ENCODE measurements around the gene MYO1E.

The MYO1E gene

DNA sequence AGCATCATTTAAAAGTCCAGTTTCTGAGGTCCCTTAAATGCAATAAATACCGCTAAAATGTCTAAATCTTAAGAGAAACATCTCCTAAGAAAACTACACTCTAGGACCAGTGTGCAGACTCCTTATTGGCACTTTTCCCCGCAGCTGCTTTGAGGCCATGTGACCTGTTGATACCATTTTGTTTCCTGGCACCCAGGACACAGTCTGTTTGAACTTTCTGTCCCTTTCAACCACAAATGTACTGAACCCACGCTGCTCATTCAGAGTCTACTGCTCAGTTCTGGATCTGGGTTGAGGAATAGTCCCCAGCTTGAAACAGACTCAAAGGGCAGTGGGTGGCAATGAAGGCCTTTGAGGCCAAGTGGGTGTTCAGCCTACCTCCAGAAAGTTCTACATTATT, 148.9 kb downstream of the MYO1E start:
- DNase-seq: no peak

DNA sequence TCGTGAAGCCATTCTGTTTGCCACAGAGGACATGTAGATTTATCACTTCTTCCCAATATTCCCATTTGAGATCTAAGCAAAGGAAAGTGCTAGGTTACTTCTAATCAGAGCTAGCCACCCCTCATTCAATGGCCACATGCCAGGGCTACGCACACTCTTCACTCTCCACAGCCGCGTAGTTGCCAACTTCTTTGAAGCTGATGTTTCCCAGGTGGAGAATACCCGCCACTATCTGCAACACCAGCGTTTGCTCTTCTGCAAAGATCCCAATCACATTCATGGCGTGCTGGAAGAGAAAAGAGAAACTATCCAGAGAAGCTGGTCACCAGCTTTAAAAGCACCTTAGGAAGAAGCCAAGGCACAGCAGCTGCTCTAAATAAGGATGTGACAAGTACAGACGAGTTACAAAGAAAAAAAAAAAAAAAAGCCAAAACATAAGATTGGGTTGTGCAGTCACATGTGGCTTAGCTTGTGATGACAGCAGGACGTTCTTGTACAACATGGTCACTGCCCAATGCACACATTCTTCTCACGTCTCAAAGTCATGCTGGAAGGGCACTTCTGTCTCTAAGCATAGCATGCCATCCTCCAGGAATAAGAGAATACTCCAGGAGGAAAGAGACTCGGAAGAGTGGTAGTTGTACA, 149.6 kb downstream of the MYO1E start:
- peak; percentile 40 for DNase-seq

DNA sequence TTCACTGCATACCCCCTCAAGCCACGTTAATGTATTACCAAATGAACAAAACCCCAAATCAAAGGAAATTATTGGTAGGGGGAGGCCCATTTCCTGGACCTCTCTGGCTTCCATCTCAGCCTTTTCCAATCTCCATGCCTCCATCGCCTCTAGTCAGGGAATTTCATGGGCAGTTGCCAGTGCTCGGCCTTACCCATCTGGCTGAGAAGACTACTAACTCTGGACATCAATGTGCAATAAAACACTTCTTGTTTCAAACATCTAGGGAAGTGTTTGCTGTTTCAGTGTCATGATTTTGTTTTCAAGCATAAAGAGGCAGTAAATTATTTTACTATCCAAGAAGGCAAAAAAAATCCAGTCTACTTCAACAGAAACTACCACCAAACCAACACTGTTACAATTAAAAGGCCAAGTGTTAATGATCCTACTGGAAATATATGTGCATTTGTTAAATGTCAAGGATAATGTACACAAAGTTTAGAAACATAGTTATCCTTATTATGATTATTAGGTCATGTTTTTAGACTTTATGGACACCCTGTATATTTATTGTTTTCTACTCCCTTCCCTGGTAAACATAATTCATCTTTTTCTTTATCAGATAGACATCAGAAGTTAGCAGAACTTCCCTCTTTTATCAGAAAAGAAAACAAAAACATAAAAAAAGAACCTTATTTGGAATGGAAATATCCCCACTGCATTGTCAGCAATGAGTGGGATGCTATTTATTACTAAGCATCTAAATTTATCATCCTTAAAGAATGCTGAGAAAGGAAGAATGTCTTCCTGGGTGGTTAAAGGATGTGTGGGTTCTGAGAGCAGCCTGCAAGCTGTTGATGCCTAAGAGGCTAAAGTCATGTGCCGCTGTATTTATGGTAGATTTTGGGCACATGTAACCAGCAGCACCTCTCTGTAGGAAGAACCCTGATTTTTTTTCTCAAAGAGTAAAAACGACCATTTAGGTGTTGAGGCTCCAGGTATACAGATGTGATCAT, 150.9 kb downstream of the MYO1E start:
- DNase-seq: peak; percentile 93

DNA sequence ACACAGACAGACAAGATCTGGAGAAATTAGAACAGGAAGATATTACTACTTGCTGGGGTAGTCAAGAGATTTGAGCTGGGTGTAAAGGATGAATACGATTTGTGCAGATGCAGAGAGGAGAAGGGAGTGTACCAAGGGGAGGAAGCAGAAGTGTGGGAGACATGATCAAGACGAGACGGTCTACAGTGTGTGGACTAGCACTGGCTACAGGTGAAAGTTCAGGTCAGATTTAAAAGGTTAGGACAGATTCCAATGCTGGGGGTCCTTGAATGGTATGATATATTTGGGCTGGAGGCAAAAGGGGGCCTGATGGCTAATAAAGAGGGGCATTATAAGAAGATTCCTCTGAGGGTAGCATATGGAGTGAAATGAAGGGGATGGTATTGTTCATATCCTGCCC, 154.0 kb downstream of the MYO1E start:
- DNase-seq: no peak

DNA sequence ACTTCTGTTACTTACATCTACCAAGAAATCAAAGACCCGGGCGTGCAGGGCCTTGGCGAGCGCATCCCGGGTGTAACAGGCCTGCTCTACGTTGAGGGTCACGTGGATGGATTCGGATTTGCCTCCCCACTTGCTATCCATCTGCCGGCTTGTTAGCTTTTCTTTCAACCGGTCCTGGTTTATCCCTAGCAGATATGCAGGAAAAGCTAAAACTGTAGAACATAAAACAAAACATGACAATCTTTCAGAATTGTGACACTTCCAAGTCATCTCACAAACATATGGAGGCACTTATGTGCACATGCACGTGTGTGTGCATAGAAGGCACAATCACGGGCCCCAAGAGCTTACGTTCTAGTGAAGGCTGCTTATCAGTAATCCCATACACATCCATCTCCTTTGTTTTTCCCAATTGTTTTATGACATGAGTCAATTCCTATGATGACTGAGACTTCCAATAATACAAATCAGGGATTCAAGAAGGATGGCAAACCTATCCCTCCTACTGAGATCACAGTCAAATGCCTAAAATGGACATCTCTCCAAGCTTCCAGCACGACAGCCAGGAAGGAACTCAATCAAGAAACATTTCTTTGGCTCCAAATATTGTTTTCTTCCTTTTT, 154.7 kb downstream of the MYO1E start:
- DNase-seq: no peak

DNA sequence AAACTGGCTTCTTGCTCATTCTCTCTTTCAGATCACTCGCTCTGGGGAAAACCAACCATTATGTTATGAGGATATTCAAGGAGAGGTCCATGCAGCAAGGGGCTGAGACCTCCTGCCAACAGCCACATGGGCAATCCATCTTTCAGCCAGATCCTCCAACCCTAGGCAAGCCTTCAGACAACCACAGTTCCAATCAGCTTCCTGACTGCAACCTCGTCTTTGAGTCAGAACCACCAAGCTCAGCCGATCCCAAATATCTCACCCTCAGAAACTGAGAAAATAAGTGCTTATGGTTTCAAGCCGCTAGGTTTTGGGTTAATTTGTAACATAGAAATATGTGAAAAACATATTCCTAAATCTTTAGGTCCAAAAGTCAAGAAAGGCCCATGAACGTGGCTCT, 155.8 kb downstream of the MYO1E start:
- no peak for DNase-seq

DNA sequence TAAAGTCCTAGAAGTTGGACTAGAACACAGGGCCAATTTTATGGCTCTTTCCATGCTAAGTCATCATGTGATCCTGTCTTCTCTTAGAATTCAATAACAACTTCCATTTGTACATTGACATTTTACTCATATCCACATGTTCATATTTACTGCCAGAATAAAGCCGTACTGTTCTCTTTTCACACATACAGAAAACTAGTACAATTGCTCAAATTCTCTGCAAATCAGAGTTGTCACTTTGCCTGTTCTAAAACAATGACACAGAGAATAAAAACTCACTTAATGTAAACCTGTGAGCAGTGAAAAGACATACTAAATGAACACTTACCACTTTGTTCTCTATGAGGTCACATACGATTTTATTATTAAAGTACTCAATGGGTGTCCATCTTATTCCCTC, 162.5 kb downstream of the MYO1E start:
- DNase-seq: no peak

DNA sequence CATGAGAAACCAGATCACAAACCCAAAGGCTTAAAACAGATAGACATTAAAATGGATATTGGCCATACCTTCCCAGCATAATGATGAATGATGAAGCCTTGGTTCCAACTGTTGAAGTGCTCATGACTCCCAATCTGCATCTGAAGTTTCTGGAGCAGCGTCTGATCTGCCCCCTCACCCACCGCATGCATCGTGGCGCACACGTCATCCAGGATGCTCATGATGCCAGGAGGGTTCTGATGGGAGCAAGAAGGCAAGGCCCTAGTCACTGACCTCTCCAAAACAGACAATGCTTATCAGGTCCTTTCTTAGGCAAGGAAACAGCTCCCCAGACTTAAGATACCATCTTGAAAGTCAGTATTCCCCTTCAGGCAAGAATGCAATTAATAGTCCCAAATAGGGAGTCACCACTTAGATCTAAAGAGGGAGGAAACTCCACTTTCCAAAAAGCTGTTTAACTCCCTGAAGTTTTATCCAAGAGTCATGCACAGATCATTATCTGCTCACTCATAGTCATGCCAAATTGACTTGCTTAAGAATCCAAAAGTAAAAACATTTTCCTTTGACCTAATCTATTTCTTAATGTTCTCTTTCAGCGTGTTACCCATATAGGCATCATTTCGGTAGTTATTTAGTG, 163.9 kb downstream of the MYO1E start:
- DNase-seq: no peak

DNA sequence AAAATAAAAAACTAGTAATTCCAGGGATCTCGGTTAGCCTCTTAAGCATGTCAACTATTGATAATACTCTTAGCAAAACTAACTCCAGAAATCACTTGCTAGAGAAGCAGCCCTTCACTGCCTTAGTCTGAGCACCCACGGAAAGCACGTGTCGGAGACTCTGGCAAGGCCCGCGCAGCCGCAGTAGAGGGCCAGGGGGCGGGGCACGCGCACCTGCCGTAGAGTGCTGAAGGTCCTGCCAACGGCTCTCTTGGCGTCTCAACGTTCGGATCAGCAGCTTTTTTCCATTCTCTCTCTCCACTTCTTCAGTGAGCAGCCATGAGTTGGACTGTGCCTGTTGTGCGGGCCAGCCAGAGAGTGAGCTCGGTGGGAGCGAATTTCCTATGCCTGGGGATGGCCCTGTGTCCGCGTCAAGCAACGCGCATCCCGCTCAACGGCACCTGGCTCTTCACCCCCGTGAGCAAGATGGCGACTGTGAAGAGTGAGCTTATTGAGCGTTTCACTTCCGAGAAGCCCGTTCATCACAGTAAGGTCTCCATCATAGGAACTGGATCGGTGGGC, 166.0 kb downstream of the MYO1E start, which contains the start of gene LDHAL6B:
LDHAL6B (plus strand) TSS at position 221 of the 561 bp plus-strand sequence; CDS start at position 319, 98 bp downstream.
- DNase-seq: no peak

DNA sequence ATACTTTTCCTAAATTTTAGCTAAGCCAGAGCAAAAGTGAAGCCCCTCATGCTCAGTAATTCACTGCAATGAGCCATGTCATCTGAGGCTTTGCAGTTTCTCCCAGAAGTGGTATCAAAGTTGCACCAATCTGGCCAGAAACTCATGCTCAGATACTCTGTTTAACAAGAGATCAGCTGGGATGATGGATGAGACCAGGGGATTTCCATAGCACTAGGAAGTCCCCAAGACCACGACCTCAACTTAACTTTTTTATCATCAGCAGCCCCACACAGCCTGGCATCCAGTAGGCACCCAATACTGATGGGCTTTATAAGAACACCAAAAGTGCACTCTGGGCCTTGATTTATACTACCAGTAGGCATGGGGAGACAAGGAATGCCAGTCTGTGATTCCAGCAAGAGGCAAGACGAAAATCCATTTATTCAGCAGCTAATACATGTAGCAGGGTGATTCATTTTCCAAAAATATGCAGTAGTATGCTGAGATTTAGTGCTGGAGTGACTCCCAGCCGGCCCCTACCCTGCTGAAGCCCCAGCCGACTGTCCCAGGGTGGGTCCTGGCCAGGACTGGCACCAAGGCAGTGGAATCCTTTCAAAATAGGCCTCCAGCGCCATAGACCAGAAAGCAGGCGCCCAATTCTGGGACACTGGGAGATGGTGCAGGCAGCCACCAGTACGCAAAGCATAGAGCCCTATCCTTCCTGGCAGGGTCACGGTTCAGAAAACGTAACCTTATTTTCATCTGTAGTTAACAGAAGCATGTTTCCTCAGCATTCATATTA, 166.6 kb downstream of the MYO1E start:
- no peak for DNase-seq

DNA sequence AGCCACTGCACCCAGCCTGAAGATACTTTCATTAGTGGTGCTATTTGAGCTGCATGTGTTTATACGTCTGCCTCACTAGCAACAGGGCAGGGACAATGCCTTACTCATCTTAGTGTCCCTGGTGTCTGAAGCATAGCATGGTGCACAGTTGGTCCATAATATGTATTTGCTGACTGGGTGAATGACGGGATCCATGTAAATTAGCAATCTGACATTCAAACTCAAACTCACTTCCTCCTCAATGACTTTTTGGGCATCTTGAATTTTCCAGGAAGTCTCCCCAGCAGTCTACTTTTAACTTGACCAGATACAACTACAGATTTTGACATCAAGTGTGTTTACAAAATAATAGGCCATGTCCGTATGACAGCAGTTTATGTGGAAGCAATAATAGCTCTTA, 169.0 kb downstream of the MYO1E start:
- DNase-seq: no peak

DNA sequence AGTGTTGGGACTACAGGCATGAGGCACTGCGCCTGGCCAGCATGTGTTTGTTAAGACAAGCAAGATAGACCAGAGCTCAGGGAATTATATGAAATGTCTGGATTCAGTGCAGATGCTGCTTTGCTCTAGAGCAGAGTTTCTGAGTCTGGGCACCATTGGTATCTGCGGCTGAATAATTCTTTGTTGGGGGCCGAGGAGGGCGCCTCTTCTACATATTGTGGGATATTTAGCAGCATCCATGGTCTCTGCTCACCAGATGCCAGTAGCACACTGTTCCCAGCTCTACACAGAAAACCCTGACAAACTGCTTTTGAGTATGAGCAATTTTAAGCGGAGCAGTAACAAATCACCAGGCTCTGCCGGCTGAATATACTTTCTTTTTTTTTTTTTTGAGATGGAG, 169.7 kb downstream of the MYO1E start:
- DNase-seq: no peak

DNA sequence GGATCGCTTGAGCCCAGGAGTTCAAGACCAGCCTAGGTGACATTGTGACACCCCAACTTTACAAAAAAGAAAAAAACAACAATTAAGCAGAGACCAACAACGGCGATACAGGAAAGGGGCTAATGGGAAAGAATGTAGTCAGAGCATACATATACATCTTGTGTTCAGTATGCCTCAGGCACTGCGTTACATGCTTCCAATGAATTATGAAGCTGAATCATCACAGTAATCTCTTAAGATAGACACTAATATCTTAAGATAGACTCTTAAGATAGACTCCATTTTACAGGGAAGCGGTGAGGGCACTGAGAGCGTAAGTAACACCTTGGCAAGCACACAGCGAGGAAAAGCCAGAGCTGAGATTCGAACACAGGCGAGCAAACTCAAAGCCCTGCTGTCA, 172.1 kb downstream of the MYO1E start:
- DNase-seq: no peak

DNA sequence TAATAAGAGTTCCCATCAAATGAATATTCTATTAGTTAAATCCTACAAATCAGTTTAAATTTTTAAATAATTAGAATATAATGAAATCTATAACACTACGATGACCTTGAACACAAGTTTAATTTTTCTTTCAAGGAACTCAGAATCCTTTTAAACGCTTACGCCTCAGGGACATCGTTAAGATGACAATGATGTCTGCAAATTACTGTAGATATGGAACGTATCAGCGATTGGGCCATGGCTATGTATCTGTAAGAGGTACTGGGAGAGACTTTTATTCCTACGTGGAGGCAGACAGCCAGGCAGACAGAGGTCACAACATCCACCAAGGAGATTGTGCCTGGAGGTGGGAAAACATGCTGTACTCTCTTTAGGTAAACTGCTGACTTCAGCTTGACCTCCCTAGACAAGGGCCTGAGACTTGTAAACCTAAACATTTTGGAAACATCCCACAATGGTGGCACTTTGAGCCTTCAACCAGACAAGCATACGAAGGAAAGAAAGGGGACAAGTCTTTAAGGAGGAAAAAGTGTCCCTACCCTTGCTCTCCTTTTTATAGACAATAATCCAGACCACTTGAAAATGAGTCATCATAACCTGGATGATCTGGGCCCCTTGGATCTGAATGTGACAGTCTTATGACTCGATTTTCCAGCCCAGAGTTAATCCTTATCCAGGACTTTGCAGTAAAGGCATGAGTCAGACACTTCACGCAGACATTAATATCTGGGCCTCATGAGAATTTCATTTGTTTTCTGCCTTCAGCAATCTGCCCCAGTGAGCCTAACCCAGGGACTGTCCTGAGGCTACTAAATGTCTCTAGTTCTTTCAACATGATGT, 172.8 kb downstream of the MYO1E start:
- peak; percentile 52 for DNase-seq

DNA sequence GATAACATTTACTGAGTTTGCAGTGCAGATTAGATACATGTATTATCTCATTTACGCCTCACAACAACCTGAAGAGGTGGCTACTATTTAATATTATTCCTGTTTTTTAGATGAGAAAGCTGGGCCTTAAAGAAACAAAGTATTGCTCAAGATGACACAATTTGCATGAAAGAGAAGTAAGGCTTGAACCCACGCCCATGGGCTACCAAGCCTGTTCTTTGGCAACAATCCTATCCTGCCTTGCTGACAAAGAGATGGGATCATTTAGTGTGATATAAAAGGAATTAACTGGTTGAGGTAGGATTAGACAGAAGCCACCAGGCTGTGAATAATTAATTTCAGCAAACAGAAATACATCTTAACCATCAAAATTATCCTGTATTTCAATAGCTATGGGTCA, 175.2 kb downstream of the MYO1E start:
- DNase-seq: no peak

DNA sequence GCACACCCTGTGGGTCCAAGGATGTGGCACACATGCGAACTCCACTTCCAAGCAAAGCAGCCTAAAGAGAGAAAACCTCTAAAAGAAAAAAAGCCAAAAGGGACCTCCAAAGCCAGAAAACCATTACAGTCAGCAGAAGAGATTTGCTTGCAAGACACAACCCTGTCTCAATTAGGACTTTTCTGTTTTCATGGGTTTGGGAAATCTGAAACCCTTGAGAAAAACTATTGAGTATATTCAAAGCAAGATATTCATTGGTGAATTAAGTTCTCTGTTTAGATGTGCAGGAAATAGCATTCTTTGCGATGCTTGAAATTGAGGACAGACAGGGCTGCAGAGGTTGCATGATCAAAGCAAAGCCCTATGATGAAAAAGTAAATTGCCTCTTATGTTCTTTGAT, 176.3 kb downstream of the MYO1E start:
- DNase-seq: no peak

DNA sequence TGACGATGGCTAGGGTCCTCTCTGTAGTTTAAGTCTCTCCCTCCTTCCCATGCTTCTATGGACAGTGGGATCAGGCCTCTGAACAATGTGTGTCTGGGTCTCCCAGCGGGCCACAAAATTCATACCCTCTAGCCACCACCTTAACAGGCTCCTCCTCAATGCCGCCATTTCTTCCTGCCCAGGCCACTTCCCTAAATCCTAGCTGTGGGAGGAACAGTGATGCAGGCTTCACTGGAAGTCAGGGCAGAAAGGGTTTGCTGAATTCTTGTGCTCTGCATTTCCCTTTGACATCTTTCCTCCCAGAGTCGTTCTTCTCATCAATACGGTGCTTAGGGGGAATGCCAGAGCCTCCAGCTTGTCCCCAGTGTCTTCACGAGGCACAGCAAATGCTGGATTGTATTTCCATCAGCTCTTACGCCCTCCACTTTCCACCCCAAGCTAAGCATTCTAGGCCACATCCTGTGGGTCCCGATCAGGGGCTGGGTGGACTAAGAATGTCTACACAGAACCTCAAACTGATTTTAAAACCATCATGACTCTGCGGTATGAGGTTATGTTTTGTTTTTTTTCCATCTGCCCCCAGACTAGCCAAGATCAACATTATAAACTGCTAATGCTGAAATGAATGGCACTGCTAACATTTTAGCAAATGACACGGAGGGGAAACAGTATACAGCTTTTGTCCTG, 177.9 kb downstream of the MYO1E start:
- DNase-seq: no peak

DNA sequence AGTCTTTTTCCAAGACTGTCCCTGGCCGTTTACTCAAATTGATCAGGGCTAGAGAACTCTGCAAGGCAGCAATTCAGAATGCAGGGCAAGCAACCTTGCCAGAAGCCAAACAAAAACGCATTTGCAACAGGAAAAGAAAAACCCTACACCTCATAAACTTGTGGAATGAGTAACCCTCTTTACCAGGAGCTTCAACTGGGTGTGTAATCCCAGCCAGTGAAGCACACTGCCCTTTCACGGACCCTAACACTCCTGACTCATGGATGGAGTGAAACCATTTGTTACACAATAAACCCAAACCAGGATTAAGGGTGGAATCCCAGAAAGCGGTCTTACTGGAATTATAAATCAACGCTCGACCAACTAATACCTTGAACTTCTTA, 180.8 kb downstream of the MYO1E start:
- DNase-seq: peak; percentile 80

DNA sequence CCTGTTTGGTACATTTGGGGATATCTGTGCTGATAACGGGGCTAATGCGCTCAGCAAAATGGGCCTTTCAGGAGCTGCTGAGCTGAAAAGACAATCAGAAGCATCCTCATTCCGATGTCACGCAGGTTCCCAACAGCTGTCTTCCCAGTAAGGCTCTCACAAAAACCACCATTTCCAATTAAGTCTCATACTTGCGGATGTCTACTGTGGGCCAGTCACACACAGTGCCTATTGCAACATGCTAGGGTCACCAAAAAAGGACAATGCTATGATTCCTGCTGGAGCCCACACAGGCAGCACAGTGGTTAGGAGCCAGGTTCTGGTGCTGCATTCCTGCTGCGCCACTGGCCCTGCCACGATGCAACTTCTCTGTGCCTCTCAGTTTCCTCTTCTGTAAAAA, 182.4 kb downstream of the MYO1E start:
- DNase-seq: no peak

DNA sequence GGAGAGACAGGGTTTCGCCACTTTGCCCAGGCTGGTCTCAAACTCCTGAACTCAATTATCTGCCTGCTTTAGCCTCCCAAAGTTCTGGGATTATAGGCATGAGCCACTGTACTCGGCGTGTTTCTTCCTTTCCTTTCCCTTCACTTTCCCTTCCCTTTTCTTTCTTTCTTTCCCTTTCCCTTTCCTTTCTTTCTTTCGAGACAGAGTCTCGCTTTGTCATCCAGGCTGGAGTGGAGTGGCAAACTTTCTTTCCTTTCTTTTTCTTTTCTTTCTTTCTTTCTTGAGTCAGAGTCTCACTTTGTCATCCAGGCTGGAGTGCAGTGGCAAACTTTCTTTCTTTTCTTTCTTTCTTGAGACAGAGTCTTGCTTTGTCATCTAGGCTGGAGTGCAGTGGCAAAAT, 183.4 kb downstream of the MYO1E start:
- DNase-seq: no peak
